ENCODE data around the gene KRTAP5-8.

DNA sequence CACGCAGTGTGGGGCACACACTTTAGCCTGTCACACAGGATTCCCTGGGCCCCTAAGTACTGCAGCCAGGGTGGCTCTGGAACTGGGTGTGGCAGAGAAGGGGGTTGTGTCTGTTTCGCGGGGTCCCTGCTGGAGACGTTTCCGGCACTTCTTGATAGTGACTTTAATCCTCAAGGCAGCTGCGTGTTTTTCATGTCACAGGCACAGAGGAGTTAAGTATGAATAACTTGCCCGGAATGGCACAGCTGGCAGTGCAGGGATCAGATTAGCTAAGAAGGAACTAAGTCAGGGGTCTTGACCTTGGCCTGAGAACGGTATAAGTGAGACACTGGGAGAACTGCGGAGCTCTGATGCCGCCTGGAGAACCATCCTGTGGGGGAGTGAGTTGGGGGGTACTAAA, 18.3 kb upstream of the KRTAP5-8 start:
- TF ChIP-seq POLR2A (IDR thresholded peaks at IDR 0.05): no peak
- TF ChIP-seq, protein P1, sequence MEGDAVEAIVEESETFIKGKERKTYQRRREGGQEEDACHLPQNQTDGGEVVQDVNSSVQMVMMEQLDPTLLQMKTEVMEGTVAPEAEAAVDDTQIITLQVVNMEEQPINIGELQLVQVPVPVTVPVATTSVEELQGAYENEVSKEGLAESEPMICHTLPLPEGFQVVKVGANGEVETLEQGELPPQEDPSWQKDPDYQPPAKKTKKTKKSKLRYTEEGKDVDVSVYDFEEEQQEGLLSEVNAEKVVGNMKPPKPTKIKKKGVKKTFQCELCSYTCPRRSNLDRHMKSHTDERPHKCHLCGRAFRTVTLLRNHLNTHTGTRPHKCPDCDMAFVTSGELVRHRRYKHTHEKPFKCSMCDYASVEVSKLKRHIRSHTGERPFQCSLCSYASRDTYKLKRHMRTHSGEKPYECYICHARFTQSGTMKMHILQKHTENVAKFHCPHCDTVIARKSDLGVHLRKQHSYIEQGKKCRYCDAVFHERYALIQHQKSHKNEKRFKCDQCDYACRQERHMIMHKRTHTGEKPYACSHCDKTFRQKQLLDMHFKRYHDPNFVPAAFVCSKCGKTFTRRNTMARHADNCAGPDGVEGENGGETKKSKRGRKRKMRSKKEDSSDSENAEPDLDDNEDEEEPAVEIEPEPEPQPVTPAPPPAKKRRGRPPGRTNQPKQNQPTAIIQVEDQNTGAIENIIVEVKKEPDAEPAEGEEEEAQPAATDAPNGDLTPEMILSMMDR (IDR thresholded peaks at IDR 0.05): no peak

Measured in right lobe of liver (tissue), 4 donors.